Measurements from ENCODE around the gene CBLN3.
A peak's percentile ranks its signal among the peaks of the same experiment; 100 is the strongest.

Gene CBLN3

GRCh38 chr14:24438223-24439097, 9.0 kb upstream of the CBLN3 start:
- DNase-seq = no peak

- DNase-seq = no peak
These were observed 8.2 kb upstream of the CBLN3 start for GRCh38 chr14:24437736-24438067.

GRCh38 chr14:24437020-24437735, 7.7 kb upstream of the CBLN3 start:
- DNase-seq = no peak

GRCh38 chr14:24436355-24437019, 7.0 kb upstream of the CBLN3 start:
- DNase-seq = peak; percentile 49 to 72

GRCh38 chr14:24435998-24436354, 6.5 kb upstream of the CBLN3 start:
- no peak for DNase-seq

GRCh38 chr14:24435192-24435810, 5.8 kb upstream of the CBLN3 start:
- DNase-seq = no peak

- DNase-seq = no peak
These were observed 5.2 kb upstream of the CBLN3 start for GRCh38 chr14:24434676-24435075.

GRCh38 chr14:24434036-24434435, 4.6 kb upstream of the CBLN3 start:
- DNase-seq = no peak

GRCh38 chr14:24432259-24433131, 3.0 kb upstream of the CBLN3 start:
- DNase-seq = no peak

GRCh38 chr14:24431569-24432258, 2.2 kb upstream of the CBLN3 start:
- peak; percentile 90 to 91 for DNase-seq

GRCh38 chr14:24430682-24431568, 1.5 kb upstream of the CBLN3 start:
- peak; percentile 65 to 78 for DNase-seq

GRCh38 chr14:24430143-24430681, 744 bp upstream of the CBLN3 start:
- peak; percentile 39 to 53 for DNase-seq

- DNase-seq = no peak
These were observed 657 bp downstream of the CBLN3 start for GRCh38 chr14:24428628-24429394.

GRCh38 chr14:24427537-24428508, 1.6 kb downstream of the CBLN3 start:
- no peak for DNase-seq

GRCh38 chr14:24426912-24427536, 2.4 kb downstream of the CBLN3 start:
- peak in 1 of 2 donors; percentile 29 for DNase-seq

- no peak for DNase-seq
These were observed 3.1 kb downstream of the CBLN3 start for GRCh38 chr14:24426150-24426911.

- DNase-seq = peak in 1 of 2 donors; percentile 42
These were observed 3.8 kb downstream of the CBLN3 start for GRCh38 chr14:24425704-24426103.
